K562 (cell line): ENCODE data around the gene LUC7L. TPM values are rescaled to one million over a fixed set of nuclear protein-coding genes. Genes with fewer than 3 reads are reported as not detected.

Source experiments
- ASH1L ChIP-seq: fragments of 450-650 bp; IDR thresholded peaks from 2 replicates; pipeline ENCODE4 v1.6.1; 2018; ENCODE audit warnings: borderline replicate concordance, mild to moderate bottlenecking, low read depth; ENCODE audit not compliant: partially characterized antibody
- CBFB ChIP-seq: sonication (generic); formaldehyde crosslinking; IDR thresholded peaks from 2 replicates; pipeline ENCODE4 v1.4.0; 2020; ENCODE audit warnings: mild to moderate bottlenecking, missing genetic modification reagents
- ESRRA ChIP-seq: fragments of 450-650 bp; IDR thresholded peaks from 2 replicates; pipeline ENCODE4 v1.6.1; 2014; ENCODE audit warnings: low read depth, mild to moderate bottlenecking, moderate library complexity, borderline replicate concordance
- FOXK2 ChIP-seq, 2 experiments: fragments of 450-650 bp; IDR thresholded peaks in 1 of 2; conservative IDR thresholded peaks in 1 of 2; 2 replicates each; pipeline ENCODE4 v1.6.1; 2016; ENCODE audit warnings: low read depth in 2 of 2, mild to moderate bottlenecking in 1 of 2
- HNRNPH1 ChIP-seq: fragments of 200-400 bp; formaldehyde crosslinking; optimal IDR thresholded peaks from 2 replicates; pipeline ENCODE3; 2017; ENCODE audit warnings: low read depth, mild to moderate bottlenecking, low read length, moderate library complexity
- MEIS2 ChIP-seq: fragments of 450-650 bp; IDR thresholded peaks from 2 replicates; pipeline ENCODE4 v1.6.1; 2014; ENCODE audit warnings: mild to moderate bottlenecking; ENCODE audit not compliant: partially characterized antibody
- PHF21A ChIP-seq: fragments of 450-650 bp; IDR thresholded peaks from 2 replicates; pipeline ENCODE4 v1.6.1; 2017; ENCODE audit warnings: low read depth, borderline replicate concordance
- ZNF224 ChIP-seq: sonication (generic); formaldehyde crosslinking; IDR thresholded peaks from 2 replicates; pipeline ENCODE4 v1.8.0; 2022; ENCODE audit warnings: mild to moderate bottlenecking, missing genetic modification reagents
- ZNF507 ChIP-seq: conservative IDR thresholded peaks from 2 replicates; pipeline ENCODE4 v1.6.1; 2017; ENCODE audit warnings: missing genetic modification characterization, missing compliant biosample characterization
- ZSCAN32 ChIP-seq: fragments of 450-650 bp; formaldehyde crosslinking; IDR thresholded peaks from 2 replicates; pipeline ENCODE4 v1.4.0; 2020; ENCODE audit warnings: mild to moderate bottlenecking, moderate library complexity
- polyA plus RNA-seq, 8 experiments: library from polyadenylated mRNA; depleted of rRNA in 4 of 8; stranded (reverse) in 5 of 8; unstranded in 3 of 8; fragments of >200 nt; fragmentation: Nextera tagmentation in 2 of 8; fragmentation: Illumina TruSeq in 1 of 8; extraction: Ambion mirVana in 2 of 8; extraction: Trizol in 1 of 8; gene quantifications; 2 replicates each; pipeline versions ENCODE4 v1.2.1 to v1.2.3, GENCODE V29; 2011 to 2014; ENCODE audit warnings: inconsistent platforms in 1 of 8, missing spikeins in 1 of 8
- total RNA-seq, 7 experiments: library from RNA; depleted of rRNA in 6 of 7; stranded (reverse); fragments of >200 nt in 6 of 7; fragmentation: Illumina TruSeq in 2 of 7; extraction: Trizol in 2 of 7; gene quantifications; 2 replicates each; pipeline versions ENCODE4 v1.2.1 to v1.2.3, GENCODE V29; 2011 to 2021; ENCODE audit warnings: low replicate concordance in 1 of 7
- TF ChIP-seq, protein P1 (sequence below), 2 experiments: fragments of 450-650 bp; conservative IDR thresholded peaks; 2 replicates each; pipeline ENCODE4 v1.6.1; 2017; ENCODE audit warnings: mild to moderate bottlenecking in 2 of 2, moderate library complexity in 2 of 2
- TF ChIP-seq, protein P2 (sequence below): fragments of 450-650 bp; formaldehyde crosslinking; IDR thresholded peaks from 2 replicates; pipeline ENCODE4 v1.4.0; 2022; ENCODE audit warnings: missing genetic modification characterization

The LUC7L gene
- total and polyA plus RNA-seq, 9 of the 15 experiments (the other 6 are each of a cell fraction or from before 2014, with no cell fraction given) = 1.7 to 93.3 (median 59.5) TPM

DNA sequence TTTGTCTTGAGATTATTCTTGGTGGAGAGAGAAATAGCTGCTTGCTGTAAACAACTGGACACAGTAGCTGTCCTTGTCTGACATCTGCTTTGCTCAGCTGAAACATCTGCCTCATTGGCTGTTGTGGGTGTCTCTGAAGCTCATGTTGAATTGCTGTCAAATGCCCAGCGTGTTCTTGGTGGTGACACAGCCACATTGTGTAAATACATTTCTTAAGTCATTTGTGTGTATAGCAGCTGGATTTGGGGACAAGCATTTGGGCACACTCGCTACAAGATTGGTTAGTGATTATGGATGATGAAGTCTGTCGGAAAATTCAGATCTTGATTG is 10.7 kb upstream of the LUC7L start (continued):
- TF ChIP-seq, protein P1, sequence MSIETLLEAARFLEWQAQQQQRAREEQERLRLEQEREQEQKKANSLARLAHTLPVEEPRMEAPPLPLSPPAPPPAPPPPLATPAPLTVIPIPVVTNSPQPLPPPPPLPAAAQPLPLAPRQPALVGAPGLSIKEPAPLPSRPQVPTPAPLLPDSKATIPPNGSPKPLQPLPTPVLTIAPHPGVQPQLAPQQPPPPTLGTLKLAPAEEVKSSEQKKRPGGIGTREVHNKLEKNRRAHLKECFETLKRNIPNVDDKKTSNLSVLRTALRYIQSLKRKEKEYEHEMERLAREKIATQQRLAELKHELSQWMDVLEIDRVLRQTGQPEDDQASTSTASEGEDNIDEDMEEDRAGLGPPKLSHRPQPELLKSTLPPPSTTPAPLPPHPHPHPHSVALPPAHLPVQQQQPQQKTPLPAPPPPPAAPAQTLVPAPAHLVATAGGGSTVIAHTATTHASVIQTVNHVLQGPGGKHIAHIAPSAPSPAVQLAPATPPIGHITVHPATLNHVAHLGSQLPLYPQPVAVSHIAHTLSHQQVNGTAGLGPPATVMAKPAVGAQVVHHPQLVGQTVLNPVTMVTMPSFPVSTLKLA (conservative IDR thresholded peaks at IDR 0.05) = 0 out of 4 replicates have a peak, but pooled peaks of 1 of the 2 experiments have one; percentile 16
- TF ChIP-seq, protein P2, sequence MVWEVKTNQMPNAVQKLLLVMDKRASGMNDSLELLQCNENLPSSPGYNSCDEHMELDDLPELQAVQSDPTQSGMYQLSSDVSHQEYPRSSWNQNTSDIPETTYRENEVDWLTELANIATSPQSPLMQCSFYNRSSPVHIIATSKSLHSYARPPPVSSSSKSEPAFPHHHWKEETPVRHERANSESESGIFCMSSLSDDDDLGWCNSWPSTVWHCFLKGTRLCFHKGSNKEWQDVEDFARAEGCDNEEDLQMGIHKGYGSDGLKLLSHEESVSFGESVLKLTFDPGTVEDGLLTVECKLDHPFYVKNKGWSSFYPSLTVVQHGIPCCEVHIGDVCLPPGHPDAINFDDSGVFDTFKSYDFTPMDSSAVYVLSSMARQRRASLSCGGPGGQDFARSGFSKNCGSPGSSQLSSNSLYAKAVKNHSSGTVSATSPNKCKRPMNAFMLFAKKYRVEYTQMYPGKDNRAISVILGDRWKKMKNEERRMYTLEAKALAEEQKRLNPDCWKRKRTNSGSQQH (CRISPR knock-in tag) = no peak
- TF ChIP-seq FOXK2 (conservative IDR thresholded peaks at IDR 0.05 in 1 of 2, IDR thresholded peaks at IDR 0.05 in 1 of 2; ENCODE audit: low read depth in 2 of 2) = peak; percentile 33 to 48; a peak in 2 of 4 replicates
- TF ChIP-seq ZNF507 = no peak
- no peak for TF ChIP-seq ZSCAN32 (CRISPR knock-in tag)
- no peak for TF ChIP-seq ZNF224 (CRISPR knock-in tag)
- no peak for TF ChIP-seq HNRNPH1
- no peak for TF ChIP-seq PHF21A
- TF ChIP-seq MEIS2 = peak; percentile 19
- TF ChIP-seq CBFB (CRISPR knock-in tag) = no peak
- TF ChIP-seq ASH1L = no peak
- TF ChIP-seq ESRRA = no peak
